ENCODE measurements around the gene MATN1. TPM values are rescaled to one million over a fixed set of nuclear protein-coding genes. Genes with fewer than 3 reads are reported as not detected.
"Not testable (repeated sequence)": the region's sequence is repeated elsewhere in the genome, so short reads cannot be mapped to it uniquely, and the experiment has no call there.

MATN1 gene
- total RNA-seq, 1 donor from 2014 or later, result not detected

DNA sequence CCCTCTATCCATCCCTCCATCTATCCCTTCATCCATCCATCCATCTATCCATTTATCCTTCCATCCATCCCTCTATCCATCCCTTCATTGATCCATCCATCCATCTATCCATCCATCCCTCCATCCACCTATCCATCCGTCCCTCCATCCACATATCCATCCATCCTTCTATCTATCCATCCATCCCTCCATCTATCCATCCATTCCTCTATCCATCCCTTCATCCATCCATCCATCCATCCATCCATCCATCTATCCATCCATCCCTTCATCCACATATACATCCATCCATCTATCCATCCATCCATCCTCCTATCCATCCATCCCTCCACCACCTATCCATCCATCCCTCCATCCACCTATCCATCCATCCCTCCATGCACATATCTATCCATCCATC lies 23.6 kb downstream of the MATN1 start:
- no peak for DNase-seq (ENCODE audit: low read depth)

DNA sequence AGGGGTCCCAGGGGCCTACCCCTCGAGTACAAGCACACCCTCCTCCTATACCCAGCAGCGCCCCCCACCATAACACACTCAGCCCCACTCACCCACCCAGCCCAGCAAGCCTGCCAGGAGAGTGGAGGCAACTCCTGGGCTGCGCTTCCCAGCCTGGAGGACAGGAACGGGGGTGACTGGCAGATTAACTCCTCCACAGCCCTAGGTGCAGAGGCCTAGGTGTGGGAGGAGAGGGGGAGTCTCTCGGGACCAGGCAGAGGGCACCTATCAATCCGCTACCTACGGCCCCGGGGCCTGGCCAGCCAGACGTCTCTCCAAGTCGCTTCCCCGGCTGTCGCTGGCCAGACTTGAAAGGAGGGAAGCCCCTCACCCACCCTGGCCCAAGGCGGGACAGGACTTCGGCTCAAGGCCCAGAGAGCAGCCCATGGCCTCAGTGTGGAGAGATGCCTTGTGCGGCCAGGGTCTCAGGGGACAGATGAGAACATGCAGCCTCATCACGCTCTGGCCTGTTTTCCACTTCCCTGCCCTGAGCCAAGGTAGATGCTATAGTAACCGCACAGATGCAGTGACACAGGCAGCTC lies 24.9 kb downstream of the MATN1 start:
- DNase-seq (ENCODE audit: low read depth), result no peak

DNA sequence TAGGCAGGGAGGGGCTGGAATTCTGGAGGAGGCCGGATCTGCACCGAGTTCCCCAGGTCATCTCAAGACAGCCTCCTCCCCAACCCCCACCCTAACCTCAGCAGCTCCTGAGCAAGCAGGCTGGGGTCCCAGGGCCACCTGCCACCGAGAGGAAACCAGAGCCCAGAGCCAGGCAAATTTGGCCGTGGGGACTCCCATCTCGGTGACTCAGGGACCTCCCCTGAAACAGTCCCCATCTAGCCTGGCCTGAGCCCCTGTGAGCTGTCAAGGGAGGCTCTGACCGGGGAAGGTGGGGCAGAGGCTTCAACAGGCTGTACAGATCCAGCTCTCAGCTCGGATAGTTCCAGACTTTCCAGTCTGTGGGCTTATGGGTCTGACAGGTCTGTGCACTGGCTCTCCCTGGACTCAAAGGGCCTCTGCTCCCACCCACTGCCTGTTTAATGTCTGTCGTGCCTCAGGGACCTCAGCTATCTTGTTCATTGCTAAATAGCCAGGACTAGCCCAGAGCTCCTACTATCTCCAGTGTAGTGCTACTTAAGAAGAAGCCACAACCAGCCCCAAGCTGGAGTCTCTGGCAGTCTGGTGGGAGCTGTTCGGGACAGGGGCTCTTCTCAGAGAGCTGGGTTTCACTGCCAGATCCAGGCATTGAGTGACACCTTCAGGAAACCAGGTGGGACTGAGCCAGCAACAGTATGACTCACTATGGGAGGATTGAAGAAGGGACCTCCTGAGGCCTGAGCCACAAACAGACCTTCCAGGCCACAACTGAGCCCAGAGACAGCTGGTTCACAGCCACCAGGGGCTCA lies 25.6 kb downstream of the MATN1 start:
- peak; percentile 39 for DNase-seq (ENCODE audit: low read depth)

DNA sequence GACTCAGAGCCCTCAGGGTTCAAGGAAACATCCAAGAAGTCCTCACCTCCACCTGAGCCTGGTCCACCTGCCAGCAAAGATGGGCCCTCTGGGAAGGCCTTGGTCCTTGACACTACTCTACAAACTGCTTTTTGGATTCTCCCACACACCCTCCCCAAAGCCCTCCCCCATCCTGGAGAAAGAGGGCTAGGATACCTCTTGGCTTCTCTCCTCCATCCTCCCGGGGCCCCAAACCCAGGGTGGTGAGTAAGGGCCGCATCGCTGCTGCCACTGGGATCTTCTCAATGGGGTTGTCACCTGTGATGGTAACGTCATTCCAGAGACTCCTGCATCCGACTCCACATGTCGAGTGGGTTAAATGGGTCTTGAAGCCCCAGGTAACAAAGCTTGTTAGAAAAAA lies 26.6 kb downstream of the MATN1 start:
- no peak for DNase-seq (ENCODE audit: low read depth)

DNA sequence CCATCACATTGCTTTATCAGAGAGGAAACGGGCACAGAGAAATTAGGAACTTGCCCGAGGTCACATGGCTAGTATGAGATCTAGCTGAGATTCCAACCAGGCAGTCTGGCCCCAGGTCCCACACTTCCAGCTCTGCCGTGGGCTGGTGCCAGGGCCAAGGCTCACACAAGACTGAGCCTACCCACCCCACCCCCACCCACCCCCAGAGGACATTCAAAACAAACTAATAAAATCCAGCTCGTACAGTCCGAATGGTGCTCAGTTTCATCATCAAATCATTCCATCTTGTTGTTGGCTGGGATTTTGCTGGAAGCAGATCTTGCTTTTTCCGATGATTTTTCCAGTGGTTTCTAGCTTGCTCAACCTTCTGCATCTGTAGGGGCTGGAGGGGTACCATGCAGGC lies 27.9 kb downstream of the MATN1 start:
- no peak for DNase-seq (ENCODE audit: low read depth)

DNA sequence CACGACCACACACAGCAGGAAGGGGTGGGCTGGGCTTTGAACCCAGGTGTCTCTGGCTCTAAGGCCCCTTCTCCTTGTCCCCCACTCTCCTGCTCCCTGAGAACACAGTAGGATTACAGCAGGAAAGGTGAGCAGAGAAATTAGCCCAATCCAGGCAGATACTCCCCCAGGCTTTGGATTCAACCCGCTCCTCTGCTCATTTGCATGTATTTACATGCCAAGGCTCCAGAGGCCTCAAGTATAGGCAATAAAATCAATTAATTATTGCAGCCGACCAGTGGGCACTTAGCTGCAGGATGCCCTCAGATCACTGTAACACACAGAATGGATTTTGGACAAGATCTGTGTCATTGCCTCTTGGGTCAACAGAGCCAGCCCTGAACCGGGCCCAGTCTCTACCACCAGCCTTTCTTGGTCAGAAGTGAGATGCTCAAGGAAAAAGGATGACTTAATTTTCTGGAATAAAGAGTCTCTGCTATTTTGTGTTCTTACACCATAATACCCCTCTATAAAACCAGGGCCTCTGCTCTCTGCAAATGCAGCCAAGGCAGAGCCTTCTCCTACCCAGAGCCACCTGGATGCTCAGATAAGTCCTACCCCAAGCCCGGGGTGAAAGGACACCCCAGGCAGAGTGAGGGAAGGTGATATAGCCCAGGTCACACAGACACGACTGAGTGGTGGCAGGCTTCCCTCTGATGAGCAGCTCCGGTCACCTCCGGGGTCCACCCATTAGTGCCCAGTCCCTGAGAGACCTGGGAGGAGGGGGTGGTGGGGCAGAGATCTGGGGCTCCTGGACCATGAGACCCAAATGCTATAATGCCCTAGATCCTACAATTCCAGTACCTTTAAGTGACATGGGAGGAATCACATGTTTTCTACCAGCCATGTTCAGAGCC lies 28.9 kb downstream of the MATN1 start:
- DNase-seq (ENCODE audit: low read depth), result no peak

DNA sequence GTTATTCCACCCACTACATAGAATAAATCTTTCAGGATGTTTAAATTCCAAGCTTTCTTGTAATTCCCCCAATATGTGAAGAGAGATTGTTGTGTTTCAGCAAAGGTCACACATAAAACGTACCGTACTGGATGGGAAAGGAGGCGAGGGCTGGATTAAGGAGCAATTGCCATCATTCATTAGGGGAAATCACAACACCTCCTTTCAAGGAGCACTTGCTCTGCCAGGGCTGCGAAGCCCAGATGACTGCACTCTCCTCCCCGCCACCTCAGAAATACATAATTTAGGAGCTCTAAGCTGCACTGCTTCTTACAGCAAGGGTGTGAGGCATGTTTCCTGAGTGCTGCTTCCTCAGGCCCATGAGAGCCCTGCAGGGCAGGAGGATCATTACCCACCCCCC lies 29.6 kb downstream of the MATN1 start:
- DNase-seq (ENCODE audit: low read depth), result no peak

DNA sequence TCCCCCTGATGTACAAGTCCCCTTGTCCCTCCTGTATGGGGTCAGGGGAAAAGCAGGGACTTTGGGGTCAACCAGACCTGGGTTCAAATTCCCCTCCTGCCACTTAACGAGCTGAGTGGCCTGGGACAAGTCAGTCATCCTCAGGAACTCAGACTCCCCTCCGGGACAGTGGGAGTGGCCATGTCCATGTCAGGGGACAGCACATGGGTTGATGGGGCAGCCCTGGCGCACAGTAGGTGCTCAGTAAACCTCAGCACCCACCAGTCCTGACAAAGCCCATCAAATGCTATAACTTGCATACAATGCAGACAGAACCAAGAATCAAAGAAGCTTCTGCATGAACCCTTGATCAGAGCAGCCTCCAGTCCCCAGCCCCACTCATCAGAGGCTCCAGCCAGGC lies 30.0 kb downstream of the MATN1 start:
- DNase-seq (ENCODE audit: low read depth), result no peak

DNA sequence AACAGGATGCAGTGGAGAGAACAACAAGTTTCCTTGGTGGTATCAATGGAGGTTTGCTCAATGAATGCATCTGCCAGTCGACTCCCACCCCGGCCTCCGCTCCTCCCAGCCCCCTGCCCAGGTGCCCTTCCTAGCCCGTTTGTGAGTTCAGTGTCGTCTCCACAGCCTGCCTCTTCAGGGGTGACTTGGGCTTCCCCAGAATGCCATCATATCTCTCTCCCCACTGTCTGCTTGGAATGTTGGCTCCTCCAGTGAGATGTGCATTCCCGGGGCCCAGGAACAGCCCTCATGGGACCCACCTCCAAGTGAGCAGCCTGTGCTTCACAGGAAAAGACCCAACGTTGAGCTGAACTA lies 30.5 kb downstream of the MATN1 start:
- DNase-seq (ENCODE audit: low read depth), result no peak

DNA sequence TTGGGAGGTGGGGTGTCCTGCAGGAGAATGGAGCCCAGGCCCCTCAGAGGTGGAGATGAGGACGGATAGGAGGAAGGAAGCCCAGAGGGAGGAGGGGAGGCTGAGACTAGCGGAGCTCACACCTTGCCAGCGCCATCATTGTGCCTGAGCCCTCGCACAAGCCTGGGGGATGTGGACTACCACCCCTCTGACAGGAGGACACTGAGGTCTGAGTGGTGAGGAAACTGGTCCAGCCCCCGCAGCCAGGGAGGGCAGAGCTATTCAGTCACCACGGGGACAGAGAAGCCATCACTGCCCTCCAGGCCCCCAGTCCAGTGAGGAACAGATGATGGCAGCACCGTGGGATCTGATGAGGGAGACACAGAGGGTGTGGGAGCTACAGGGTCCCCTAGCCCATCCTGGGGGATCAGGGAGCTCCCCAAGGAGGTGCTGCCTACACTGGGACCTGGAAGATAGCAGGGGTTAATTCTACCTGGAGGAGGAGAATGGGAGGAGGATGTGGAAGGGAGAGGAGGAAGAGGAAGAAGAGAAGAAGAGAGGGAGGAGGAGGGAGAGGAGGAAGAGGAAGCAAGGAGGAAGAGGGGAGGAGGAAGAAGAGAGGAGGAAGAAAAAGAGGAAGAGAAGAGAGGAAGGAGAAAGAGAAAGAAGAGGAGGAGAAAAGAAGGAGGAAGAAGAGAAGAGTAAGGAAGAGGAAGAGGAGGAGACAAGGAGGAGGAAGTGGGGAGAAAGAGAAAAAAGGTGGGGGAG lies 31.0 kb downstream of the MATN1 start:
- no peak for DNase-seq (ENCODE audit: low read depth)

DNA sequence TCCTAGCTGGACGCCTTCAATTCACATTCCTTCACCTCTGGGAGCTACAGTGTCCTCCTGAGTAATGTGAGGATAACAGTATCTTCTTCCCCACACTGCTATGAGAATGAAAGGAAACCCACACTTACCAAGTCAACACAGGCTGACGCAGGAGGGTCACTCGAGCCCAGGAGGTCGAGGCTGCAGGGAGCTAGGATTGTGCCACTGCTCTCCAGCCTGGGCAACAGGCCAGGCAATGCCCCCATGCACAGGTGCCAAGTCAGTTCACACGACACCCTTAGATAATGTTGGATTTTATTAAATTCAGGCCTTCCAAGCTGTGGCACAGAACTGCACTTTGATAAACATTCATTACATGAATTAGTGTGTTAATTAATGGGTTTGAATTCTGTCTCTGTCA lies 31.9 kb downstream of the MATN1 start:
- DNase-seq (ENCODE audit: low read depth), result no peak

DNA sequence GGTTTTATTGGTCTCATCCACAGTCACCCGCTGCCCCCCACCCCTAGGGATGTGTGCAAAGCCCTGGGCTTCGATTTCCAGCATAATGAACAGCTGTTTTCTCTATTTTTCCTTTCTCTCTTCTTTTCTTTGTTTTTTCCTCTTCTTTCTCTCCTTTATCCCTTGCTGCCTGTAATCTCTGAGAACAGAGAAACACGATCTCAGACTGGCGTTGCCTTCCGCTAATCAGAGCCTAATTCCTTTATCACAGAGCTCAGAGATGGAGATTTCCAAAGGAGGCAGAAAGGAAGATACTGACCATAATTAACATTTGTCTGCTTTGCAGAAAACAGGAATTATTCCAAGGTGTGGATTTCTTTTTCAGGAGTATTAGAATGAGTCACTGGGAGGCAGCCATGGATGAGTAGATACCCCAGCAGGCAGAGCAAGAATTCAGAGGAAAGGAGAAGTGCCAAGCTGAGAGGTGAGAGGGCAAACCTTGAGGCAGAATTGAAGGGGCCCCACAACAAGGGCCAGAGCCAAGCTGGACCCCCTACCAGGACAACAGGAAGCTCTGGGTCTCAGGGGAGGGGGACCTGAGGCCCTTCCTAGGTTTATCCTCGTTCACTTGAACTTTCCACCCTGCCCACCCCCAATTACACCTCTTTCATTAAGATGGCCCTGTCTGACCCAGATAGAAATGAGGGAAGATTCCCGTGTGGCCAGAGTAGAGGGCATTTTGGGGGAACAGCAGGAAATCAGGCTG lies 33.3 kb downstream of the MATN1 start:
- DNase-seq (ENCODE audit: low read depth), result no peak

DNA sequence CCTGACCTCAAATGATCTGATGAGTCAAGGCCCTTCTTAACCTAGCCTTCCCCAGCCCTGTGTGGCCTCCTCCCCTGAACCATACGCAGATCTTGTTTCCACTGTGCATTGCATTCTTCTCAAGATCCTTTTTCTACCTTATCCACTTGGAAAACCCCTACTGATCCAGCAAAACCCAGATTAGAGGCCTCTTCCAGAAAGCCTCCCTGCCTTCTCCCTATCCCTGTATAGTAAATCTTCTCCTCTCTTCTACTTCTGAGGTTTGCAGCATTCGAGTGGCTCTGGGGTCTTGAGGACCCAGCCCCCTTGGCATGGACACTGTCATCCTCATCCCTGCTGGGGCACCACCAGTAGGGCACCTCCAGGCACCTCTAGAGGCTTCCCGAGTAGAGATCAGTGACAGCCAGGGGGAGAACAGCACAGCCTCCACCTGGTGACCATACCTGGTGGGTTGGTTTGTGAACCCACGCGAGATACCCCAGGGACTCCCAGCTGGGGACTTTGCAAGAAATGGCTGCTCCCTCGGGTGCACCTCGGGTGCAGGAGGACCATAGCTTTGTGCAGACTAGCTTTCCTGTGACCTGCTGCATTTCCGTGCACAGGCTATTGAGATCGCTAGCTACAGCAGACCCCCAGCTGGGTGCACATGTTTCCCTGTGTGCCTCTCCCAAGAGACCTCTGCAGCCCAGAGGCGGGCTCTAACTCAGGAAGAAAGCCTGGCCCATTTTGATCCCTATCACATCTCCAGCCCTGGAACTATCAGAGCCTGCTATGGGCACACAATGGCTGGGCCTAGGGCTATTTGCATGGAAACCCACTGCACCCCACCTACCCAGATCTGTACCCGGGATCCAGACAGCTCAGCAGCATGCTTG lies 34.2 kb downstream of the MATN1 start:
- DNase-seq (ENCODE audit: low read depth), result no peak

DNA sequence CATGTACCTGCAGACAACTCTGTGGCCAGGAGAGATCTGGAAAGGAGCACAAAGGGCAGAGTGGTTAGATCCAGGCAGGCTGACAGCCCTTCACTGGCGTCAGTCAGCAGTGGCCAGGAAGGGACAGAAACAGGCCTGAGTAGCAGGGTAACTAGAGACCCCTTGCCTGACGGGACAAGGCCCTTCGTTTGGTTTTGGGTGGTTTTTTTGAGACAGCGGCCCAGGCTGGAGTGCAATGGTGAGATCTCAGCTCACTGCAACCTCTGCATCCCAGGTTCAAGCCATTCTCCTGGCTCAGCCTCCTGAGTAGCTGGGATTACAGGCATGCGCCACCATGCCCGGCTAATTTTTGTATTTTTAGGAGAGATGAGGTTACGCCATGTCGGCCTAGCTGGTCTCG lies 34.9 kb downstream of the MATN1 start:
- not testable (repeated sequence) for DNase-seq (ENCODE audit: low read depth)

DNA sequence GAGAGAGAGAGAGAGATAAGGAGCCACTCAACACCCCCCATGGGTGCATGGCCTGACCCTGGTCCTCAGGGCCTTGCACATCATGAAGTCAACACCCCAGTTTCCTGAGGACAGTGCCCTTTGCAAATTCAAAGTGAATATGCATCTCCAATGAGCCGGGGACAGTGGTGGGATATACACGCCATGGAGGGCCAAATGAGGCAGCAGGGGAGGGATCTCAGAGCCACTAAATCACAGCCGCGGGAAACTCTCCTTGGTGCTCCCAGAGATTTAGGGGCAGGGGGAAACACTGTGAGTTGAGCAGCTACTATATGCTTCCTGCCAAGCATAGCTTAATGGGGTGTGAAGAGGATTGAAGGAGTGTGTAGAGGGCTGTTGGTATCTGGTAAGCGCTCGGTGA lies 35.5 kb downstream of the MATN1 start:
- DNase-seq (ENCODE audit: low read depth), result no peak

DNA sequence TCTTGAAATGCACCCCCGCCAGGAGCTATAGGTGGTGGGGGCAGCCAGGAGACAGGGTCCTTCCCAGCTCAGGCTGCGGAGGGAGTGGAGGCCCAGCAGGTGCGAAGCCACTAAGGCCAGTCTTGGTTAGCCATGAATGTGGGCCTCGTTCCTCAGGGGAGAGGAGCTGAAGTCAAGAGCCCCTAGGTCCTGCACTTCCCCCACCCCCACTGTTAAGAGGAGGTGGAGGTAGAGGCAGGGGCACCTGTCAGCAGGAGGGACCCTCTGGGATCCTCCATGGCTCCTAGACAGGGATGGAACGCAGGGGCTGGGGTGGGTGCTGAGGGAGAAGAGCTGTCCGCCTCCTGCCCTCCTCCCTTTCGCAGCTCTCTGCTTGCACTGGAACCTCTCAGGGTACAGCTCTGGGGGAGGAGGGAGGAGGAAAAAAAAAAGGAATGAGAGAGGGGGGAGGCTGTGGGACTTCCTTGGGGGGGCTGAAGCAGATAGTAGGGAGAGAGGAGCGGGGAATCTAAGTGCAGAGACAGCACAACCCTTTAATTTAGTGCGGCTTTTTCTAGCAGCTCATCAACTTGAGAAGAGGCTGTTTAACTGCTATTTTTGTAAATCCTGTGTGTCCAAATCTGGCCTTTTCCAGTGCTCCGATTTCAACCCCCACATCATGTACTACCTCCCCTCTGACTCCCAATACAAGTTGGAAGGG lies 37.0 kb downstream of the MATN1 start:
- DNase-seq (ENCODE audit: low read depth), result no peak

DNA sequence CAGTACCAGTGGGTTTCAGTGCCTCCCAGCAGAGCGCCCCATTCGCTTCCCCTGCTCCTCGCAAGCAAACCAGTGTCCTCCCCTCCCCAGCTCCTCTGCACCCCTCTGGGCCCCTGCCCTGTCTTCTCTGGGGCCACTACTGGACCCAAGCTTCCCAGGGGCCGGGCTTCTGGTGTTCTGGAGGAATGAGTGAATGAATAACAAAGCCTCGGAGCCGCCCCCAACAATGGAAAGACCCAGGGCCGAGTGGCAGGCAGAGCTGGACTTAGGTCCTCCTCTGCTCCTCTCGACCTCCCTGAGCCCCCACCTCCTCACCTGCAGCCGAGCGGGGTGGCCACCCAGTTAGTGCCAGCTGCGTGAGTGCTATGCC lies 37.6 kb downstream of the MATN1 start:
- DNase-seq (ENCODE audit: low read depth), result no peak

DNA sequence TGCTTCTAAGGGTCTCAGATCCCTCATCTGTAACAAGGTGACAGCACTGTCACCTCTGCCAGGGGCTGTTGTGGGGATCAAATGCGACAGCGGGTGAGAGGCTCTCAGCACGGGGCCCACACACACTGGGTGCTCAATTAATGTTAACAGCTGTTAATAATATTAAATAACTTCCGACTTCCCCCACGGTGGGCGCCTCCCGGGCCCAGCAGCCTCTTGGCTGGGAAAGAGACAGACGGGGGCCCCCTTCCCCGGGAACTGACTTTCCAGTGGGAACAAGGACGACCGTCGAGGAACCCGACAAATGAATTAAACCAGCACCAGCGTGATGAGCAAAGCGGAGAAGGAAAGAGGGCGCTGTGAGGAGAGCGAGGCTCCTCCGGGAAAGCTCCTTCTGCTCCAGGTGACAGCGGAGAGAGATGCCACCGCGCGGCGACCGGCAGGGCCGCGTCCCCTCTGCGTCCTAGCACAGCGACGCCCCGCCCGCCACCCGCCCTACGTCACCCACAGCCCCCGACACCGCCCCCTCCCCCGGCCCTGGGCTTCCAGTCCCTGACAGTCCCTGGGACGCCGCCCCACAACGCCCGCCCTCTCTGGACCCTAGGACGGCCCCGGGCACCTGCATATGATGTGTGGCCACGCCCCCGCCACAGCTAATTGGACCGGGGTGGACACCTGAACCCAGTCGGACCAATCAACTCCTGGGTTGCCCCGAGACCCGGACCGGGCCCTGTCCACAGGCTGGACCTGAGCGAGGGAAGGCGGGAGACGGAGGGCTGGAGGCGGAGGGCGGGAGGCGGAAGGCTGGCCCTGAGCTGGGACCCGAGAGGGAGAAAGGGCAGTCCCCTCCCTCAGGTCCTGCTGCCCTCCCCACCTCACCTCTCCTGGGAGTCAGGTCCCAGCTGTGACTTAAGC lies 38.2 kb downstream of the MATN1 start:
- DNase-seq (ENCODE audit: low read depth), result no peak

Measured in myocyte (in vitro differentiated cells).